GM13976 (cell line): Measurements from ENCODE around the gene FGF16.
"Not testable (repeated sequence)": the region's sequence is repeated elsewhere in the genome, so short reads cannot be mapped to it uniquely, and the experiment has no call there.

ENCODE experiments used
- DNase-seq: peaks from one replicate; pipeline ENCODE4 v3.0.0; 2012; ENCODE audit warnings: low spot score
- in situ Hi-C: fragments of 300-500 bp; cut with MboI; formaldehyde crosslinking; loops from one replicate; pipeline ENCODE4 v1.12.0; 2022; ENCODE audit warnings: low sequenced_read_pairs, mixed read lengths, inconsistent platforms; ENCODE audit not compliant: unreplicated experiment
- TF ChIP-seq, protein P1 (sequence below): IDR thresholded peaks from 2 replicates; pipeline ENCODE4 v1.5.1; 2012; ENCODE audit warnings: borderline replicate concordance, mild to moderate bottlenecking; ENCODE audit not compliant: insufficient read depth; ENCODE audit errors: extremely low read depth, missing control alignments, control extremely low read depth

FGF16 gene

DNA sequence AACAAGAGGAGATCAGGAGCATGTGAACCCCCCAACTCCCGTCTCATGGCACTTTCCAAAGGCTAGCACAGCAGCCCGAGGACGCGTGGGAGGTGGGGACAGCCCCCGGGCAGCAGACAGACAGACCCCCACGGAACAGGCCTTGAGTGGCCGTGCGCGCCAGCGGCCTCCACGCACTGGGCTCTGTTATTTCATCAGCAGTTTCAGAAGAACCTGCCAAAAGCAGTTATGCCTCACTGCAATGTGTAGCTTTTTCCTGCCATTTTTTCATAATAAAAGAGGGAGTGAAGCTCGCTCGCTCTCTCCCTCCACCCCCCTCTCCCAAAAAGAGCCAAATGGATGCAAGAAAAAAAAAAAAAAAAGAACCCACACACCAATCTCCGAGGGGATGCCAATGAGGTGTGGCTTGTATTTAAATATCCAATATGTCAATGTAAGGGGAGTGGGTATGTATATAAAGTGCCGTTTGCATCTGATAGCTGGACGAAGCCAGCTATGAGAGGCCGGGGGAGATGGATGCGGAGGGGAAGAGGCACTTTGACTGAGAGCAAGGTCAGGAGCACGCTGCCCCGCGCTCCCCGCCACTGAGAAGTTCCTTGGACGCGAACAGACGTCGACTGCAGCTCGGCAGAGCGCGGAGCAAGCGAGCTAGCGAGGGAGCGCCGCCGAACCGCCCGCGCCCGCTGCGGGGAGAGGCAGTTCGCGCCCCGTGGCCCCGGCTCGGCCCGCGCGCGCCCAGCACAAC is at the start of gene FGF16:
TSS of gene FGF16 (plus strand) at position 482 of the 745 bp plus-strand sequence. CDS start 286 bp downstream, outside the sequence.
- peak; percentile 41 for DNase-seq
- TF ChIP-seq, protein P1, sequence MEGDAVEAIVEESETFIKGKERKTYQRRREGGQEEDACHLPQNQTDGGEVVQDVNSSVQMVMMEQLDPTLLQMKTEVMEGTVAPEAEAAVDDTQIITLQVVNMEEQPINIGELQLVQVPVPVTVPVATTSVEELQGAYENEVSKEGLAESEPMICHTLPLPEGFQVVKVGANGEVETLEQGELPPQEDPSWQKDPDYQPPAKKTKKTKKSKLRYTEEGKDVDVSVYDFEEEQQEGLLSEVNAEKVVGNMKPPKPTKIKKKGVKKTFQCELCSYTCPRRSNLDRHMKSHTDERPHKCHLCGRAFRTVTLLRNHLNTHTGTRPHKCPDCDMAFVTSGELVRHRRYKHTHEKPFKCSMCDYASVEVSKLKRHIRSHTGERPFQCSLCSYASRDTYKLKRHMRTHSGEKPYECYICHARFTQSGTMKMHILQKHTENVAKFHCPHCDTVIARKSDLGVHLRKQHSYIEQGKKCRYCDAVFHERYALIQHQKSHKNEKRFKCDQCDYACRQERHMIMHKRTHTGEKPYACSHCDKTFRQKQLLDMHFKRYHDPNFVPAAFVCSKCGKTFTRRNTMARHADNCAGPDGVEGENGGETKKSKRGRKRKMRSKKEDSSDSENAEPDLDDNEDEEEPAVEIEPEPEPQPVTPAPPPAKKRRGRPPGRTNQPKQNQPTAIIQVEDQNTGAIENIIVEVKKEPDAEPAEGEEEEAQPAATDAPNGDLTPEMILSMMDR: no peak
- in situ Hi-C loops: no loop called here

DNA sequence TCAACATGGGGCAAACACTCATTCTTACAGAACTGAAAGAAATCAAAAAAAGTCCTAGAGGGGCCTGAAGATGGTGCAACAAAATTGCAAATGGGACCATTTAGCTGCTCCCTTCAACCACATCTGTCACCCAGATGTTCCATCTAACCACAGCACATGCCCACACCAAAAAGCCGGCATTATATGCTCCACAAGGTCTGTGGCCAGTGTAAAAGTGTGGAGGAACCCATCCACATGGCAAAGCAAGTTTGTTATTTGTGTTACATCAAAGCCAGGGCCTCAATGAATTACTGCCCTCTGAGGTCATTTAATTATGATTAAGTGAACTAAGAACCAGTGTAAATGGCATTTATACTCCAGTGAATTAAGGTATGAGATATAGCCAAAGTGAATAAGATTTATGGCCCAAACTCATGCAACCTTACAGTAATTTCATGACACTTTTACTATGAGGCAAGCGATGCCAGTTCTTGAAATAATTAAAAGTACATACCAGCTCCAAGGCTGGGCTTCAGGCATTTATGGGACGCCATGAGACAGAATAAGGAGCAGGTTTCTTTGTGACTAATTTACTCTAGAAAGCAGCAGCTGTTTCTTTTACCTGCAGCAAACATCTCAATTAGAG is 48.7 kb upstream of the FGF16 start:
- in situ Hi-C loops: no loop called here
- DNase-seq: no peak
- TF ChIP-seq, protein P1: no peak

DNA sequence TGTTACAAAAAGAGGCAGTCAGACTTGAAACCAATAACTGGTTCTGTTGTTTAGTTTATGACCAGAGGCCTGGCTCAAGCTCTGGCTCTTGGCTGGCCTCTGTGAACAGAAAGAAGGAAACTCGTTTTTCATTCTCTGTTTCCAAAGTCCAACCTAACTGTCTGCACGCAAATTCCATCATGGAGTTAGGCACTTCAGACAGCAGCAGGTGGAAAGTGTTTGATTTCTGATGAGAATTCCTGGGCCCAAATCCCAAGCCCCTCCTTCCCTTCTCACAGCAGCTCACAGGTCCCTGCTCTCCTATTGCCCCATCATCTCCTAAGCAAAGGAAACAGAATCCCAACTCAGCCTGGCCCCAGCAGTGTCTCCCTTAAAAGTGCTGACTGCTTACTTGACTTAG is 42.8 kb upstream of the FGF16 start:
- TF ChIP-seq, protein P1: no peak
- no peak for DNase-seq
- in situ Hi-C loops: no loop called here

DNA sequence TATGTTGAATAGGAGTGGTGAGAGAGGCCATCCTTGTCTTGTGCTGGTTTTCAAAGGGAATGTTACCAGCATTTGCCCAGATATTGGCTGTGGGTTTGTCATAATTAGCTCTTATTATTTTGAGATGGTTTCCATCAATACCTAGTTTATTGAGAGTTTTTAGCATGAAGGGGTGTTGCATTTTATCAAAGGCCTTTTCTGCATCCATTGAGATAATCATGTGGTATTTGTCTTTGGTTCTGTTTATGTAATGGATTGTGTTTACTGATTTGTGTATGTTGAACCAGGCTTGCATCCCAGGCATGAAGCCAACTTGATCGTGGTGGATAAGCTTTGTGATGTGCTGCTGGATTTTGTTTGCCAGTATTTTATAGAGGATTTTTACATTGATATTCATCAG is 39.4 kb upstream of the FGF16 start:
- in situ Hi-C loops, DNase-seq: not testable (repeated sequence)

DNA sequence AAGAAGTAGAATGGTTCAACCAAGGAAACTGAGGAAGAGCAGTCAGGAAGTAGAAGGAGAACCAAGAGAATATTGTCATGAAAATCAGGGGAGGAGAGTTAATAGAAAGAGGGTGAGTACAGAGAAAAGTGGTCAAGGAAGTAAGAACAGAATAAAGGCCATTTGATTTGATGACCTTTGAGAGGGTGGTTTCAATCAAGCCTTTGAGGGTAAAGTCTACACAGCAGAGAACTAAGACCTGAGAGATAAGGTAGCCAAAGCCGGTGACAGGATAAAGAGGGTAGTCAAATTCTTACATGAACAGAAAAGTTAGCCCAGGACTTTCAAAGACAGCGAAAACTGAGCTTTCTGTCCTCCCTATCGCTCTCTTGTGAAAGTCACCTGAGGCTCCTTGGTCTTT is 34.6 kb upstream of the FGF16 start:
- TF ChIP-seq, protein P1: no peak
- no peak for DNase-seq
- in situ Hi-C loops: no loop called here

DNA sequence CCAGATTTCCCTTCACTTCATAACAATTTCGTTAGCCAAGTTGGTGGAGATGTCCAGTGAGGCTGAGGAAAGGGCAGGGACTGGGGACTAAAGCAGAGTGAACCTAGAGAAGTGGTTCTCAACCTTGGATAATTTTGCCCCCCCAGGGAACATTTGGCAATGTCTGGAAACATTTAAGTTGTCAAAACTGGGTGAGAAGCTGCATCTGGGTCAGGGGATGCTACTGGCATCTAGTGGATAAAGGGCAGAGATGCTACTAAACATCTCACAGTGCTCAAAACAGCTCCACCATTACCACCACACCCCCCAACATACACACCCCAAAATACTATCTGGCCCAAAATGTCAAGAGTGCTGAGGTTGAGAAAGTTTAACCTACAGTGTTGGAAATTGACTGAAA is 32.0 kb upstream of the FGF16 start:
- in situ Hi-C loops: no loop called here
- TF ChIP-seq, protein P1: no peak

DNA sequence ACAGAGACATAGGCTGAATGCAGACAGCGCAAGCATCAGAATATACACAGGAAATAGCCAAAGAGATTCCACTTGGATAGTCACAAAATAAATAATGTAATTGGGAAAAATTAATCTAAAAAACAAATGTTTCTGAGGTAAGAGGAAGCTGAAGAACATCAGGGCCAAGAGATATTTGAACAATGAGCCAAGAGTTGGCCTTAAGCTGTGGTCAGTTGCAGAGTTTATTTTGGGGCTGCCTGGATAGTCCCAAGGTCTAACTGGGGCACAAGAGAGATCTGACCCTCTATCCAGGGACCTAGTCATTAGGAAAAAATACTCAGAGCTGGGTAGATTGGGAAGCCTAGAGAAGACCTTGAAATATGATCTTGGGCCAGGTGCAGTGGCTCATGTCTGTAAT is 31.3 kb upstream of the FGF16 start:
- TF ChIP-seq, protein P1: no peak

More for the DNA sequence above, 32.0 kb upstream of the FGF16 start:
- no peak for DNase-seq

More for the DNA sequence above, 31.3 kb upstream of the FGF16 start:
- no peak for DNase-seq
- in situ Hi-C loops: no loop called here
